IPS-20b (cell line): ENCODE measurements around the gene FLVCR1.
A peak's percentile ranks its signal among the peaks of the same experiment; 100 is the strongest.
"Not testable (repeated sequence)": the region's sequence is repeated elsewhere in the genome, so short reads cannot be mapped to it uniquely, and the experiment has no call there.

Experiments
- H3K27ac ChIP-seq: one replicate; pipeline ENCODE4 v1.5.1; 2013; ENCODE audit warnings: low read length
- H3K27me3 ChIP-seq: 2 replicates; pipeline ENCODE4 v1.6.1; 2013; ENCODE audit warnings: mild to moderate bottlenecking, low read length, inconsistent platforms; ENCODE audit not compliant: insufficient read depth
- H3K36me3 ChIP-seq: 2 replicates; pipeline ENCODE4 v1.6.1; 2013; ENCODE audit warnings: low read depth, mild to moderate bottlenecking, inconsistent platforms, low read length, moderate library complexity; ENCODE audit not compliant: insufficient read depth
- H3K4me1 ChIP-seq: 2 replicates; pipeline ENCODE4 v1.6.1; 2013; ENCODE audit warnings: mild to moderate bottlenecking, control low read depth, inconsistent platforms, low read length, moderate library complexity; ENCODE audit not compliant: insufficient read depth
- H3K4me3 ChIP-seq: 2 replicates; pipeline ENCODE4 v1.5.1; 2013; ENCODE audit warnings: mild to moderate bottlenecking, low read length, inconsistent platforms
- H3K9ac ChIP-seq: 2 replicates; pipeline ENCODE4 v1.6.1; 2013; ENCODE audit warnings: low read depth, mild to moderate bottlenecking, inconsistent platforms, low read length, moderate library complexity
- H3K9me3 ChIP-seq: 2 replicates; pipeline ENCODE4 v1.6.1; 2013; ENCODE audit warnings: mild to moderate bottlenecking, low read depth, low read length, inconsistent platforms; ENCODE audit not compliant: insufficient read depth

FLVCR1 gene

DNA sequence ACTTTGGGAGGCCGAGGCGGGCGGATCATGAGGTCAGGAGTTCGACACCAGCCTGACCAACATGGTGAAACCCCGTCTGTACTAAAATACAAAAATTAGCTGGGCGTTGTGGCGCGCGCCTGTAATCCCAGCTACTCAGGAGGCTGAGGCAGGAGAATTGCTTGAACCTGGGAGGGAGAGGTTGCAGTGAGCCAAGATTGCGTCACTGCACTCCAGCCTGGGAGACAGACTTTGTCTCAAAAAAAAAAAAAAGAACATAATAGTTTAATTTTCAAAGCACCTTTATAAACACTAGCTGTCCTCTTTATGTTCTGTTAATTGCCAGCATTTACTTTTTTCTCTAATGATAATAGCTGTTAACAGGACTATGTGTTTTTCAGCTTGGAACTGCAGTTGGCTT, 5.3 kb downstream of the FLVCR1 start:
- not testable (repeated sequence) for H3K27ac ChIP-seq, H3K4me1 ChIP-seq, H3K9ac ChIP-seq, H3K9me3 ChIP-seq, H3K27me3 ChIP-seq
- H3K4me3 ChIP-seq, result peak overlapping the region; percentile 14; the same call in 1 of the 2 replicates
- peaks cover 70% of the 10 kb centered on the region for H3K36me3 ChIP-seq

GRCh38 chr1:212864201-212864600, 6.1 kb downstream of the FLVCR1 start:
- Histone ChIP-seq H3K27ac (no peak overlapping the region), H3K4me3 (no peak overlapping the region), H3K9ac (no peak overlapping the region), H3K4me1 (peaks cover 5% of the 10 kb centered on the region), H3K9me3 (no peaks in the 10 kb centered on the region), H3K36me3 (peaks cover 78% of the 10 kb centered on the region), H3K27me3 (no peaks in the 10 kb centered on the region)

GRCh38 chr1:212867192-212867591, 9.1 kb downstream of the FLVCR1 start:
- H3K27me3 ChIP-seq, result no peaks in the 10 kb centered on the region
- no peak overlapping the region for H3K4me3 ChIP-seq
- H3K9me3 ChIP-seq, result no peaks in the 10 kb centered on the region
- no peaks in the 10 kb centered on the region; the same call in 1 of the 2 replicates for H3K4me1 ChIP-seq
- peaks cover 93% of the 10 kb centered on the region for H3K36me3 ChIP-seq
- H3K9ac ChIP-seq, result no peak overlapping the region
- no peak overlapping the region for H3K27ac ChIP-seq

- H3K27ac ChIP-seq, result no peak overlapping the region
- H3K27me3 ChIP-seq, result no peaks in the 10 kb centered on the region
- no peaks in the 10 kb centered on the region for H3K4me1 ChIP-seq
- peaks cover 97% of the 10 kb centered on the region for H3K36me3 ChIP-seq
- H3K4me3 ChIP-seq, result no peak overlapping the region
- H3K9me3 ChIP-seq, result no peaks in the 10 kb centered on the region
- no peak overlapping the region for H3K9ac ChIP-seq
These were observed 13.9 kb downstream of the FLVCR1 start for GRCh38 chr1:212871976-212872375.

DNA sequence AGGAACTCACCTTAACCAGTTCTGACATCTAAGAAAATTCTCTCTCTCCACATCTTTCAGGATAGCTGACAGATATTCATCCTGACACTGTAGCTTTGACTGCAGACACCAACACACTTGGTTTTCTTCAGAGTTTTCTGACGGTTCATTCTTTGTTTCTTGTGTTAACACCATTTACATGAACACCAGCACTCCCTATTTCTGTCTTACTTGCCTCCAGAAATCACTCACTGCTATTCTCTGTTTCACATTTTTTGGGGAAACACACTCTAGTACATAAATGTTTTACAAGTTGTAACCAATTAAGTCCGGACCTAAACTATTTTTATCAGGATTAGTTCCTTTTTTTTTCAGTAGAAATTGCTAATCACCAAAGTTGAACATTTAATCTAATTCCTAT, 15.4 kb downstream of the FLVCR1 start:
- Histone ChIP-seq H3K4me3 (no peak overlapping the region), H3K27ac (no peak overlapping the region), H3K36me3 (peaks cover 93% of the 10 kb centered on the region), H3K9ac (no peak overlapping the region), H3K27me3 (no peaks in the 10 kb centered on the region), H3K9me3 (no peaks in the 10 kb centered on the region), H3K4me1 (no peaks in the 10 kb centered on the region)

DNA sequence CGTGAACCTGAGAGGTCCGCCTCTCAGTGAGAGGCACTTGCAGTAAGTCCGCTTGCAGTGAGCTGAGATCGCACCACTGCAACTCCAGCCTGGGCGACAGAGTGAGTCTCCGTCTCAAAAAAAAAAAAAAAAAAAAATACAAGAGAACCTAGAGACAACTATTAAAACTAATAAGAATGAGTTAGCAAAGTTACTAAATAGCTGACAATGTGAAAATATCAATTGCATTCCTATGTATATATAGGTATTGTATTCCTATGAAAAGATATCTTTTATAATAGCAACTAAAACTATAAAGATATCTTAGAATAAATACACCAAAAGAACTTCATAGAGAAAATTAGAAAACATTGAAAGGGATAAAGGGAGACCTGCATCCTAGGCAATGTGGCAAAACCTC, 20.3 kb downstream of the FLVCR1 start:
- no peak overlapping the region for H3K9ac ChIP-seq
- H3K4me1 ChIP-seq, result peaks cover 7% of the 10 kb centered on the region; the same call in 1 of the 2 replicates
- peaks cover 89% of the 10 kb centered on the region for H3K36me3 ChIP-seq
- H3K9me3 ChIP-seq, result no peaks in the 10 kb centered on the region
- H3K4me3 ChIP-seq, result no peak overlapping the region
- no peaks in the 10 kb centered on the region for H3K27me3 ChIP-seq
- H3K27ac ChIP-seq, result no peak overlapping the region

DNA sequence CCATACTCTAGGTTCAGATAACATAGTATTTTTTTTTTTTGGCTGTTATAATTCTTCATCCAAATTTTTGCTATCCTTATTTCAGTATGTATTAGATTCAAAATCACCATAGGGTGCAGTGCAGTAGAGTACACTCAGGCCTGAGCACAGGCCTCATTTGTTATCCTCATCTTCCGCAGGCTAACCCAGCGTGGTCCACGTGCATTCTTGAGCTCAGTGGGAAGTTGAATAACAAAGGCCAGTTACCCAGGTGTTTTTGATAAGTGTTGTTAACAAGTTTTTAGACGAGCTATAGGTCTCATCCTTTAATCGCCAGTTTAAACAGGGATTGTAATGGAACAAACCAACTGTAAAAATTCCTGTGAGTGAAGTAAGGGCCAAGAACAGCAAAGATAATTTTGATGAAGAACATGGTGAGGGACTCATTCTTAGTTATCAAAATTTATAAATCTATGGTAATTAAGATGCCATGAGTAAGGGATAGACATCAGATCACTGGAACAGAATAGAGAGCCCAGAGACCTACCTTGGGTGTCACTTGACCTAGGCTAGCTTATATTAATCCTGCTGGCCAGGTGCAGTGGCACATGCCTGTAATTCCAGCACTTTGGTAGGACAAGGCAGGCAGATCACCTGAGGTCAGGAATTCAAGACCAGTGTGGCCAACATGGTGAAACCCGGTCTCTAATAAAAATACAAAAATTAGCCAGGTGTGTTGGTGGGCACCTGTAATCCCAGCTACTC, 22.0 kb downstream of the FLVCR1 start:
- H3K27me3 ChIP-seq, result no peaks in the 10 kb centered on the region
- H3K27ac ChIP-seq, result no peak overlapping the region
- H3K9me3 ChIP-seq, result no peaks in the 10 kb centered on the region
- peaks cover 7% of the 10 kb centered on the region; the same call in 1 of the 2 replicates for H3K4me1 ChIP-seq
- H3K9ac ChIP-seq, result no peak overlapping the region; the same call in 1 of the 2 replicates
- H3K36me3 ChIP-seq, result peaks cover 89% of the 10 kb centered on the region
- H3K4me3 ChIP-seq, result no peak overlapping the region

- Histone ChIP-seq H3K9me3 (no peaks in the 10 kb centered on the region), H3K27me3 (no peaks in the 10 kb centered on the region), H3K27ac (no peak overlapping the region), H3K4me3 (no peak overlapping the region), H3K4me1 (peaks cover 7% of the 10 kb centered on the region; the same call in 1 of the 2 replicates), H3K9ac (no peak overlapping the region), H3K36me3 (peaks cover 97% of the 10 kb centered on the region)
These were observed 26.5 kb downstream of the FLVCR1 start for GRCh38 chr1:212884592-212884991.

DNA sequence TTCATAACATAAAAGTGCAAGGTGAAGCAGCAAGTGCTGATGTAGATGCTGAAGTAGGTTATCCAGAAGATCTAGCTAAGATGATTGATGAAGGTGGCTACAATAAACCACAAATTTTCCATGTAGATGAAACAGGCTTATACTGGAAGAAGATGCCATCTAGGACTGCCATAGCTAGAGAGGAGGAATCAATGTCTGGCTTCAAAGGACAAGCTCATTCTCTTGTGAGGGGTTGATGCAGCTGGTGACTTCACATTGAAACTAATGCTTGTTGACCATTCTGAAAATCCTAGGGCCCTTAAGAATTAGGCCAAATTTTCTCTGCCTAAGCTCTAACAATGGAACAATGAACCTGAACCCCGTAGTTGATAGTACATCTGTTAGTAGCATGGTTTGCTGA, 34.0 kb downstream of the FLVCR1 start:
- peaks cover 93% of the 10 kb centered on the region for H3K36me3 ChIP-seq
- no peak overlapping the region for H3K27ac ChIP-seq
- H3K27me3 ChIP-seq, result no peaks in the 10 kb centered on the region
- H3K9me3 ChIP-seq, result no peaks in the 10 kb centered on the region
- H3K4me3 ChIP-seq, result no peak overlapping the region
- no peaks in the 10 kb centered on the region for H3K4me1 ChIP-seq
- H3K9ac ChIP-seq, result no peak overlapping the region

GRCh38 chr1:212899845-212900244, 41.8 kb downstream of the FLVCR1 start:
- H3K9me3 ChIP-seq, result peaks cover 28% of the 10 kb centered on the region
- H3K27ac ChIP-seq, result no peak overlapping the region
- no peak overlapping the region for H3K9ac ChIP-seq
- H3K4me3 ChIP-seq, result no peak overlapping the region
- no peaks in the 10 kb centered on the region for H3K27me3 ChIP-seq
- H3K4me1 ChIP-seq, result no peaks in the 10 kb centered on the region; the same call in 1 of the 2 replicates
- peaks cover 86% of the 10 kb centered on the region for H3K36me3 ChIP-seq

GRCh38 chr1:212901290-212901689, 43.2 kb downstream of the FLVCR1 start:
- Histone ChIP-seq H3K27ac (no peak overlapping the region), H3K27me3 (no peaks in the 10 kb centered on the region), H3K4me3 (no peak overlapping the region), H3K9me3 (peaks cover 35% of the 10 kb centered on the region), H3K9ac (no peak overlapping the region), H3K36me3 (peaks cover 86% of the 10 kb centered on the region), H3K4me1 (peaks cover 5% of the 10 kb centered on the region; the same call in 1 of the 2 replicates)

GRCh38 chr1:212902054-212902453, 44.0 kb downstream of the FLVCR1 start:
- Histone ChIP-seq H3K27ac (no peak overlapping the region), H3K4me3 (no peak overlapping the region), H3K4me1 (peaks cover 13% of the 10 kb centered on the region; the same call in 1 of the 2 replicates), H3K36me3 (peaks cover 91% of the 10 kb centered on the region), H3K9ac (no peak overlapping the region), H3K27me3 (no peaks in the 10 kb centered on the region), H3K9me3 (peaks cover 35% of the 10 kb centered on the region)
